ENCODE measurements around the gene TULP3. TPM values are rescaled to one million over a fixed set of nuclear protein-coding genes. Genes with fewer than 3 reads are reported as not detected.

Gene TULP3
- total RNA-seq, 1 donor: 43.4 TPM

DNA sequence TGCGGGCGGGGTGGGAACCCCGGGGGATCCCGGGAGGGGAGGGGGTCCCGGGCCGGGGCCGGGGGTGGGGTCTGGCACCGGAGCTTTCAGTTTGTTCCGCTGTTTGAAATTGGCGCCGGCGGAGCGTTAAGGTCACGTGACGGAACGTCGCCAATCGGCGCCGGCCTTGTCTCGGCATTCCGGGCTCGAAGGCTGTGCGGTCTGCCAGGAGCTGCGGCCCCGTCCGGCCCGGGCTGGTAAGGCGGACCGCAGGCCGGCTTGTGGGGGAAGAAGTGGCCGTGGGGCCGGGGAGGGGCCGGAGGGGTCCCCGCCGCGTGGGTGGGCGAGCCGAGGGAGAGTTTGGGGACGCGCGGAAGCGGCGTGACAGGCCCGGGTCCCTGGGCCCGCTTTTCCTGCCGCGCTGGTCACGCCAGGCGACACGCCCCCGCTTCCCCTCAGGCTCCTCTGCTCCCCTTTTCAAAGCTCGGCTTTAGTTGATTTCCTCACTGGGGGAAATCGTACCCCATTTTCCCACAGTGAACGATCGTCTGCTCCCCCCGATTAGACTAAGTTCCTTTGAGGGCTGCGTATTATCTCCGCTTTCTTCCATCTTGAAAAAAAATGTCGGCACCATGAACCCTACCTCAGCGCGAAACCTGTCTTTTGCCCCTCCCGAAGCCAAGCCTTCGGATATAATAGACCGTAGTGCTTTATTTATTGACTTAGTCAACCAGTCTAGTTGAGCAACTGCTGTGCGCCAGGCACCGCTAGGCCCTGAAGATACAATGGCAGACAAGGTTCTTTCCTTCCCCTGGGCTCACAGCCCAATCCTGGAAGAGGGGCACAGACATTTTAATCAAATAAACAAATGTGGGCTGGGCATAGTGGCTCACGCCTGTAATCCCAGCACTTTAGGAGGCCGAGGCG is 13.4 kb upstream of the TULP3 start, which contains the start of the genes FOXM1 and RHNO1:
Gene FOXM1 (minus strand): TSS at position 128 of the 906 bp plus-strand sequence. CDS start 2,696 bp downstream, outside the sequence.
Gene RHNO1 (plus strand): TSS at position 177 of the 906 bp plus-strand sequence. CDS start 8,144 bp downstream, outside the sequence.
- H3K27ac ChIP-seq (ENCODE audit: low read depth, low read length): peak within 1 kb of the TSS; percentile 98
- peaks cover 15% of the 10 kb centered on the region for H3K4me1 ChIP-seq (ENCODE audit: insufficient read depth, low read length)
- peaks cover 81% of the 10 kb centered on the region for H3K79me2 ChIP-seq (ENCODE audit: insufficient read depth, low read length)
- peak; percentile 99 for DNase-seq (ENCODE audit: insufficient read length, low spot score, missing footprints)
- H4K20me1 ChIP-seq (ENCODE audit: insufficient read depth, low read length): peaks cover 5% of the 10 kb centered on the region
- peak within 1 kb of the TSS; percentile 98 for H3K4me2 ChIP-seq (ENCODE audit: insufficient read depth, low read length)
- H2AFZ ChIP-seq (ENCODE audit: low read length): peak within 1 kb of the TSS; percentile 99
- H3K27me3 ChIP-seq (ENCODE audit: insufficient read depth, low read length): no peaks in the 10 kb centered on the region
- TF ChIP-seq, protein P1, sequence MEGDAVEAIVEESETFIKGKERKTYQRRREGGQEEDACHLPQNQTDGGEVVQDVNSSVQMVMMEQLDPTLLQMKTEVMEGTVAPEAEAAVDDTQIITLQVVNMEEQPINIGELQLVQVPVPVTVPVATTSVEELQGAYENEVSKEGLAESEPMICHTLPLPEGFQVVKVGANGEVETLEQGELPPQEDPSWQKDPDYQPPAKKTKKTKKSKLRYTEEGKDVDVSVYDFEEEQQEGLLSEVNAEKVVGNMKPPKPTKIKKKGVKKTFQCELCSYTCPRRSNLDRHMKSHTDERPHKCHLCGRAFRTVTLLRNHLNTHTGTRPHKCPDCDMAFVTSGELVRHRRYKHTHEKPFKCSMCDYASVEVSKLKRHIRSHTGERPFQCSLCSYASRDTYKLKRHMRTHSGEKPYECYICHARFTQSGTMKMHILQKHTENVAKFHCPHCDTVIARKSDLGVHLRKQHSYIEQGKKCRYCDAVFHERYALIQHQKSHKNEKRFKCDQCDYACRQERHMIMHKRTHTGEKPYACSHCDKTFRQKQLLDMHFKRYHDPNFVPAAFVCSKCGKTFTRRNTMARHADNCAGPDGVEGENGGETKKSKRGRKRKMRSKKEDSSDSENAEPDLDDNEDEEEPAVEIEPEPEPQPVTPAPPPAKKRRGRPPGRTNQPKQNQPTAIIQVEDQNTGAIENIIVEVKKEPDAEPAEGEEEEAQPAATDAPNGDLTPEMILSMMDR (IDR thresholded peaks at IDR 0.05; ENCODE audit: extremely low read depth, low read depth, low read length): no peak
- H3K9me3 ChIP-seq (ENCODE audit: low read depth, low read length): no peaks in the 10 kb centered on the region
- peak within 1 kb of the TSS; percentile 94 for H3K4me3 ChIP-seq (ENCODE audit: insufficient read depth, low read length)
- no peaks in the 10 kb centered on the region for H3K36me3 ChIP-seq (ENCODE audit: insufficient read depth, low read length)

DNA sequence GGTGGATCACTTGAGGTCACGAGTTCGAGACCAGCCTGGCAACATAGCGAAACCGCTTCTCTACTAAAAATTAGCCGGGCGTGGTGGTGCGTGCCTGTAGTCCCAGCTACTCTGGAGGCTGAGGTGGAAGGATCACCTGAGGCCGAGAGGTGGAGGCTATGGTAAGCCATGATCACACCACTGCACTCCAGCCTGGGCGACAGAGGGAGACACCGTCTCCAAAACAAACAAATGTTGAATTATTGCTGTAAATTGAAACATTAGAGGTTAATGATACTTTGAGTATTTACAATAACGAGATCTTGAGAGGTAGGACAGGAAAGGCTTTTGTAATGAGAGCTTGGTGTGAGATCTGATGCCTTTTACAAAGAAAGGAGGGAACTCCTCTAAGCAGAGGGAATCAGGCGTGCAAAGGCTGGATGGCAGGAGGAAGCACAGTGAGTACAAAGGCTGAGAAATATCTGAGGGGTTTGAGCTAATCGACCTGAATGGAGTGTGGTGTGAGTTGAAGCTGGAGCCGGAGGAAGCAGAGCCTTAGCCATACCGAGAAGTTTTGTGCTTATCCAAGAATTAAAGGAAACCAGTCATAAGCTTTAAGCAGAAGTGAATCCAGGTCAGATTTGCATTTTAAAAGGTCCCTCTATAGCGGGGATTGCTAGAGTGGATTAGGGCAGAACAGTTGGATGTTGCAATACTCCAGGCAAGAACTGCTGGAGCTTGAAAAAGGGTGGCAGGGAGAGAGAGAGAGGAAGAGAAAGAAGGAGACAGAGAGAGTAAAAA is 12.5 kb upstream of the TULP3 start:
- no peaks in the 10 kb centered on the region for H3K9me3 ChIP-seq (ENCODE audit: low read depth, low read length)
- peaks cover 15% of the 10 kb centered on the region for H3K4me1 ChIP-seq (ENCODE audit: insufficient read depth, low read length)
- H3K27me3 ChIP-seq (ENCODE audit: insufficient read depth, low read length): no peaks in the 10 kb centered on the region
- TF ChIP-seq, protein P1 (IDR thresholded peaks at IDR 0.05; ENCODE audit: extremely low read depth, low read depth, low read length): no peak
- H3K36me3 ChIP-seq (ENCODE audit: insufficient read depth, low read length): no peaks in the 10 kb centered on the region
- H3K79me2 ChIP-seq (ENCODE audit: insufficient read depth, low read length): peaks cover 84% of the 10 kb centered on the region
- peak overlapping the region; percentile 99 for H2AFZ ChIP-seq (ENCODE audit: low read length)
- peak overlapping the region; percentile 86 for H3K4me2 ChIP-seq (ENCODE audit: insufficient read depth, low read length)
- H3K4me3 ChIP-seq (ENCODE audit: insufficient read depth, low read length): peak overlapping the region; percentile 94
- DNase-seq (ENCODE audit: insufficient read length, low spot score, missing footprints): peak; percentile 81
- H3K27ac ChIP-seq (ENCODE audit: low read depth, low read length): peak overlapping the region; percentile 98
- H4K20me1 ChIP-seq (ENCODE audit: insufficient read depth, low read length): peaks cover 5% of the 10 kb centered on the region

DNA sequence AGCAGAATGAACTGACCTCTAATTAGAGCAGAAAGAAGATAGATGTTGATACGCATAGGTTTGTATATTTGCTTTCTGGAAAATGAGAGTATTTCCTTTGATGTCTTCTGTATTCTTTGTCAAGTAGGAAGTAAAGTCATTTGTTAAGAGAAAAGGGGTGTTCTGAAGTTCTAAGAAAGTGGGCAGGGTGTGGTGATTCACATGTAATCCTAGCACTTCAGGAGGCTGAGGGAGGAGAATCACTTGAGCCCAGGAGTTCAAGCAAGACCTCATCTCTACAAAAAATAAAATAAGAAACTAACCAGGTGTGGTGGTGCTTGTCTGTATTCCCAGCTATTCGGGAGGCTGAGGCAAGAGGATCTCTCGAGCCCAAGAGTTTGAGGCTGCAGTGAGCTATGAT is 10.8 kb upstream of the TULP3 start:
- TF ChIP-seq, protein P1 (IDR thresholded peaks at IDR 0.05; ENCODE audit: extremely low read depth, low read depth, low read length): no peak
- no peaks in the 10 kb centered on the region for H3K36me3 ChIP-seq (ENCODE audit: insufficient read depth, low read length)
- no peak overlapping the region for H3K4me3 ChIP-seq (ENCODE audit: insufficient read depth, low read length)
- no peak overlapping the region for H3K4me2 ChIP-seq (ENCODE audit: insufficient read depth, low read length)
- H4K20me1 ChIP-seq (ENCODE audit: insufficient read depth, low read length): peaks cover 5% of the 10 kb centered on the region
- H2AFZ ChIP-seq (ENCODE audit: low read length): no peak overlapping the region
- H3K79me2 ChIP-seq (ENCODE audit: insufficient read depth, low read length): peaks cover 84% of the 10 kb centered on the region
- H3K27me3 ChIP-seq (ENCODE audit: insufficient read depth, low read length): no peaks in the 10 kb centered on the region
- peaks cover 15% of the 10 kb centered on the region for H3K4me1 ChIP-seq (ENCODE audit: insufficient read depth, low read length)
- H3K9me3 ChIP-seq (ENCODE audit: low read depth, low read length): no peaks in the 10 kb centered on the region
- no peak overlapping the region for H3K27ac ChIP-seq (ENCODE audit: low read depth, low read length)
- no peak for DNase-seq (ENCODE audit: insufficient read length, low spot score, missing footprints)

All from osteoblast (primary cell).